Activated CD4-positive, alpha-beta T cell treated with anti-CD3 and anti-CD28 coated beads, Interleukin-2, Interleukin-6, amounts not matched to agents 100 ng/mL and 50 ng/mL, durations not matched to agents 16 hours and 8 hours (primary cell): ENCODE results near the gene CBARP.

ENCODE experiments used
- DNase-seq: peaks from one replicate; pipeline ENCODE4 v3.0.0-alpha.2; 2020

CBARP gene, protein sequence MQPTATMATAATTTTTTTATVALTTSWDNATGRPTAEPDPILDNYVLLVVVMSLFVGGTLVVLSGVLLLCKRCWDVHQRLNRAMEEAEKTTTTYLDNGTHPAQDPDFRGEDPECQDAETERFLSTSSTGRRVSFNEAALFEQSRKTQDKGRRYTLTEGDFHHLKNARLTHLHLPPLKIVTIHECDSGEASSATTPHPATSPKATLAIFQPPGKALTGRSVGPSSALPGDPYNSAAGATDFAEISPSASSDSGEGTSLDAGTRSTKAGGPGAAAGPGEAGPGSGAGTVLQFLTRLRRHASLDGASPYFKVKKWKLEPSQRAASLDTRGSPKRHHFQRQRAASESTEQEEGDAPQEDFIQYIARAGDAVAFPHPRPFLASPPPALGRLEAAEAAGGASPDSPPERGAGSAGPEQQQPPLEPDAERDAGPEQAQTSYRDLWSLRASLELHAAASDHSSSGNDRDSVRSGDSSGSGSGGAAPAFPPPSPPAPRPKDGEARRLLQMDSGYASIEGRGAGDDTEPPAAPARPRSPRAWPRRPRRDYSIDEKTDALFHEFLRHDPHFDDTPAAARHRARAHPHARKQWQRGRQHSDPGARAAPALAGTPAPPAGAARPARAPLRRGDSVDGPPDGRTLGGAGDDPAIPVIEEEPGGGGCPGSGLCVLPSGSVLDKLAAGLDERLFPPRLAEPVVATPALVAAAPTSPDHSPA

GRCh38 chr19:1237754-1238368 is at the start of gene CBARP:
CBARP (minus strand) TSS chr19:1238005; CDS start chr19:1236100, 1,905 bp downstream.
- DNase-seq = no peak

DNA sequence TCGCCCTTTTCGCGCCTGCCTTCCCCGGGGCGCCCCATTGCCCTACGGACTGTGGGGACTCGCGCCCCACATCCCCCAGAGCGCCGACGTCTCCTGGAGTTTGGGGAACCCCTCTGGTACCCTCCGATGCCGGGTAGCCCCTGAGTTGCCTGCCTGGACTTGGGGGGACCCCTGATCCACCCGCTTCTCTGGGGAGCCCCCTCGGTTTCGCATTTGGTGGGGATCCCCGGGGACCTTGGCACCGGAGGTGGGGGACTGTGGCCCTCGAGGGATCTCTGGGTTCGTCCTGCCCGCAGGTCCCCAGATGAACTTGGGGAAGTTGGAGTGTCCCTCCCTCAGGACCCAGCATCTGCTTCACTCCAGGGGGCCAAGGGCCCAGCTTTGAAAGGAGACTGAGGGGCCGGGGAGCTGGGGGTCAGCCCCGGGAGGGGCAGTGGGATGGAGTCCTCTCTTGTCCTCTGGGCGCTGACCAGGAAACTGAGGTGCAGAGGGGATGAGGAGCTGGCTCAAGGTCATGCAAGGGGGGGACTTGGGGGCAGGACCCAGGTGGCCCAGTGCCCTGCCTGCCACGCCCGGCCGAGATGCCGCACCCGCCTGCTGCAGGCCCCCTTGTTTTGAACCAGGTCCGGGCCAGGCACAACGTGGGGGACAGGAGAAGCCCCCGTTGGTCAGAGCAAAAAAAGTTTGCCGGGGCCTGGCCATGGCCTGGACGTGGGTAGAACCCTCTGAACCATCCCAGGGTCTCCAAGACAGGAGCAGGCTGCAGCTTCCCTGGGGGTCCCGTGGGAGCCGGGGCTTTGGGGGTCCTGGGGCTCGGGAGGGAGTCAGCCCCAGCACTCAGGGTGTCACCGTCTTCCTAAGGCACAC is 48.9 kb upstream of the CBARP start:
- DNase-seq = no peak

- no peak for DNase-seq
These were observed 48.0 kb upstream of the CBARP start, which contains the start of gene EFNA2 for GRCh38 chr19:1285737-1286360. EFNA2 (plus strand) TSS chr19:1285873; CDS start chr19:1286169, 296 bp downstream.

- no peak for DNase-seq
These were observed 47.4 kb upstream of the CBARP start for GRCh38 chr19:1284979-1285736.

GRCh38 chr19:1284293-1284978 is 46.6 kb upstream of the CBARP start:
- DNase-seq = no peak

DNA sequence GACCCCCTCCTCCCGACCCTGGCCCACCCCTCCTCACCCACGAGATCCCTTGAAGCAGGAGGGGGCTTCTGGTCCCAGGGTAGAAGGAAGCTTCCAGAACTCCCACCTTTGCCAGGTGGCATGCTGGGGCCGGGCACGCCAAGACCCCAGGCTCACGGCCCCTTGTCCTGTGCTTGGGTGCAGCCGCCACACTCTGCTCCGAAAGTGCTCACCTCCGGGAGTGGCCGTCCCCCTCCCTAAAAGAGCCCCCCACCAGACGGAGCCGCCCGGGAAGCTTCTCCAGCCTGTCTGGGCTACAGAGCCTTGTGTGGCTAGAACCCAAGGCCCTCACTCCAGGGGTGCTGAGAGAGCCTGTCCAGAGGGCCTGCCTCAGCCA is 46.1 kb upstream of the CBARP start:
- no peak for DNase-seq

DNA sequence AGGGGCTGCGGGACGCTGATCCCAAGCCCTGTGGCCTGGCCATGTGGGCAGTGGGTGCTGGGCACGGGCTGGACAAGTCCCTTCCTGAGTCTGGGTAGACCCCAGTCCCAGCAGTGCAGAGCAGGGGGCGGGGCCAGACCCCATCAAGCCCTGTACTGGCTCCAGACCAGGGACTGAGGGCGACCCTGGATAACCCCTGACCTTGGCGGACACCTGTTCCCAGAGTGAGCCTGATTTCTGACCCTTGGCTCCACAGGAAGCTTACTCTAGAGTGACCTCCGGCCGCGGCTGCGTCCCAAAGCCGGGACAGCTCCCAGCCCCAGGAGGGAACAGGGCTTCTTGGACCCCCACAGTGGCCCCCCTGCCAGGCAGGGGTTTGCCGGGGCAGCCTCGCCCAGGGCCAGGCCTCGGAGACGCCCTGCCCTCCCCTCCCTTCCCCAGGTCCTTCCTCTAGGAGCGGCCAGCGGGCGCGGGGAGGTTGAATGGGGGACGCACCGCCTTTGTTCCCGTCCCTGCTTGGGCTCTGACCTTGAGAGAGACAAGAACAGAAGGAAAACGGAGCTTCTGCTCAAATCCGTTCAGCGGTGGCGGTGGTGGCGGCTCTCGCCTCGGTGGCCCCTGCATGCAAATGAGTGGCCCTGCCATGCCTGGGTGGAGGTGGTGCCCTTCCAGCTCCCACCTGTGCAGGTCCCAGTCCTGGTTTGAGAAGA is 45.6 kb upstream of the CBARP start:
- no peak for DNase-seq

GRCh38 chr19:1282588-1283206 is 44.9 kb upstream of the CBARP start:
- no peak for DNase-seq

GRCh38 chr19:1281569-1282287 is 43.9 kb upstream of the CBARP start:
- no peak for DNase-seq

DNA sequence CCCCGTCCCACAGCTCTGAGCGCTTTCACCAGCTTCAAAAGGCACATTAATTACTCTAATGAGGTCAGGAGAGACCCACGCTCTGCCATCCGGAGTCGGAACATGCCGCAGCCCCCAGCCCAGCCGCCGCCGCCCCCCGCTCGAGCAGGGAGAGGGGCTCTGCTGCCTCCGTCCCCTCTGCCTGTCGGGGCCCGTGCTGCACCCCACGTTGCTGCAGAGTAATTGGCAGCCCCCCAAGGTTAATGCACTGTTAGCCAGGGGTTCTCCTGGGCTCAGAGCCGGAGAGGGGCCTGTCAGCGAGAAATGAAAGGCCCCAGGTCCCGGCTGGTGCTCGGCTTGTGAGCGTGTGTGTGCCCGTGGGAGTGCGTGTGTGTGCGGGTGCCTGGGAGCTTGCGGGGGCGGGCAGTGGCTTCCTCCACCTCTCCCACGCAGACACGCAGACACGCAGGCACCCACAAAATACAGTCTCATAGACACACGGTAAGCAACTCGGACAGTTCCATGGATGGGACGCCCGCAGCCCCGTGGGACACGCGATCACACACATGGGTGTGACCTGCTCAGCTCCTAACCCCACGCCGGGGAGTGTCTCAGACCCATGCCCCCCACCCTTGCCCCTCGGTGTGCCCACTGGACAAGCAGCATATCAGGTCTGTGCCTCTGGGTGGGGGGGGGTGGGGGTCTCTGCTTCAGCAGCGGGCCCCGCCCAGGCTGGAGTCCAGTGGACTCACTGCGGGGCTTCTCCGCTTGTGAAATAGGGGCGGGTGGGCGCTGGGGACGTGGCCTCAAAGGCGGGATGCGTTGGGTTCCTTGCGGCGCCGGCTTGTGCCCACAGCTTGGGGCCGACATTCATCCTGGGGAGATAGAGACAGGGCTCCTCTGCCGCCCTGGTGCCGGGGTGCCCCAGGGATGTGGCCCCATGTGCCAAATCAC is 43.1 kb upstream of the CBARP start:
- DNase-seq = no peak

DNA sequence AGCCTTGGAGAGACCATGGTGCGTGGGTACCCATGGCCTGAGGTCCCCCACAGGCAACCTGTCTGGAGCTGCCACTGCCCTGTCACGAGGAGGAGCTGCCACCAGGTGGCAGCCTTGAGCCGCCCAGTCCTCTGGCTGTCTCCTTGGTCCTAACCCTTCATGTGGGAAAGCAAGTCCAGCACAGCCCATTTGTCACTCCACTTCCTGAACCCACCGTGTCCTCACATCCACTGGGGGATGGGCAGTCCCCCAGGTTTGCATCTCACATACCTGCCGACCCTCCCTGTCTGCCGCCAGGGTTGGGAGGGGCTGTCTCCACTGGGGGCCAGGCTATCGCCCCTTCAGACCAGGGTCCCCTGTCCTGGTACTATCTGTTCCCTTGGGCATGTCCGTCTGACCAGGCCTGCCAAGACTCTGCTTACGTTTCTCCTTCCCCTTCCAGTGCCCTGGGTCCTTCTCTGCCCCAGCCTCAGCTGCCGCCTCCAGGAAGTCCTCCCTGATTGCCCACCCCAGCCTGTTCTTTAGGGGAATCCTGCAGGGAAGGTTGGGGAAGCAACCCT is 42.1 kb upstream of the CBARP start:
- peak; percentile 88 for DNase-seq

DNA sequence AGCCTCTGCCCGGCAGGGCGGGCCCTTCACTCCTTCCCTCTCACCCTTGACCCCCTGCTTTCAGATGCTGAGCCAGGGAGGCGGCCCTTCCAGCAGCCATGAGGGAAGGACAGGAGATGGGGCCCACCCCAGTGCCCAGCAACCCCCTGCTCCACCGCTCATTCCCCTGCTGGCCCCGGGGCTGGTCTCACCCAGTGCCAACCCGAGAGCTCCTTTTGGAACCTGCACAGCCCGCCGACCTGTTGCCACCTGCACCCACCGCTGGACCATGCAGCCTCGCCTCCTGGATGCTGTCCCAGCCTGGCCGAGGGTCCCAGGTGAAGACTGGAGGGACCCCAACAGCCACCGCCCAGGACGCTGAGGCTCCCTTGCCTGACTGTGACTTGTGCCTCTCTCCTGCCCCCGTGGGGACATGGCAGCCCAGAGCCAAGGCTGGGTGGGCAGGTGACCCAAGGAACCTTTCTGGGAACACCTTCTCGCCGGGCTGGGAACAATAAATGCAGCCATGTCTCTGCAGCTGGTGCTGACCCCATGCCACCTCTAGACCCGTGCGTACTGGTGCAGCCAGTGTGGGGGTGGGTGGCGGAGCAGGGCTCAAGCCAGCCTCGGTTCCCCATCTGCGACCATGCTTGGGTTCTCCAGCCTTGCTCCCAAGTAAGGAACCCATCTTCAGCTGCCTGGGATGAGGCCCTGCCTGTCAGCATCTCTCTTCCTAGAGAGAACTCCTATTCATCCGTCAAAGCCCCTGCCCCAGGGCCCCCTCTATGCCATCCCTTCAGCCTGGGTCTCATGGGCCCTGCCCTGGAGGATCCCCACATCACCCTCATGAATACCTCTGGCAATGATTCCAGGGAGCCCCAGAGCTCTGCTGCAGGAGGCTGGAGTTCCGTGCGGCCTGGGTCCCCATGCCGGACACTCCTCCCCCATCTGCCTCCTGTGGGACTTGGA is 41.2 kb upstream of the CBARP start:
- DNase-seq = no peak

- DNase-seq = no peak
These were observed 40.3 kb upstream of the CBARP start for GRCh38 chr19:1278074-1278473.

- DNase-seq = no peak
These were observed 39.3 kb upstream of the CBARP start for GRCh38 chr19:1277061-1277460.

GRCh38 chr19:1276628-1277022 is 38.8 kb upstream of the CBARP start:
- DNase-seq = peak; percentile 58

DNA sequence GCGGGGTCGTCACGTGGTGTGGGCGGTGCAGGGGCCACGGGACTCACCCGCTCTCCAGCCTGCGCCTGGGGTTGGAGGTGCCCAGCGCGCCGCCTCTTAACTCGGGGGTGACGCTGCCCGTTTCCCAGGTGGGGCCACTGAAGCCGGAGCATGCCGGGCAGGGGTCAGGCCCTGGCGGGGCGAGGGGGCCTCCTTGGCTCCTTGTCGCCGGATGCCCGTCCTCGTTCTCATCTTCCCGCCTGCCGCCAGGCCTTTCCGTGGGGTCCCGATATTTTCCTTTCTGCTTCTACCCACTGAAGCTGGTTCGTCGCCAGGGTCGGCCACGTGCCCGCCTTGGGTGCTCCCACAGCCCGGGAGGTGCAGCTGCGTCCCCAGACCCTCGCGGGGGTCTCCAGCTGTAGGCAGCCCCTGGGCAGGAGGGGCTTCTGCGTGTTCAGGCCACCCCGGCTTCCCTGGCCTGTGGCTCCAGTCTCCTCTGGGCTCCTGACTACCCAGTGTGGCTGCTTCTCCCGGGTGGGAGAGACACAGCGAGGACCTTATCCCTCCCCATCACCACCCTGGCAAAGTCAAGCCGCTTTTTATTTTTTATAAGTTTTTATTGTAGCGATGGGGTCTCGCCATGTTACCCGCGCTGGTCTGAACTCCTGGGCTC is 38.3 kb upstream of the CBARP start:
- DNase-seq = no peak
